HG02642 (cell line): ENCODE measurements around the gene SLC44A3.
"Not testable (repeated sequence)": the region's sequence is repeated elsewhere in the genome, so short reads cannot be mapped to it uniquely, and the experiment has no call there.

Experiments
- ATAC-seq: cut with Tn5 transposase; IDR thresholded peaks from one replicate; pipeline ENCODE4 v1.9.1; 2021; ENCODE audit warnings: mild to moderate bottlenecking; ENCODE audit not compliant: unreplicated experiment, poor library complexity

The SLC44A3 gene

DNA sequence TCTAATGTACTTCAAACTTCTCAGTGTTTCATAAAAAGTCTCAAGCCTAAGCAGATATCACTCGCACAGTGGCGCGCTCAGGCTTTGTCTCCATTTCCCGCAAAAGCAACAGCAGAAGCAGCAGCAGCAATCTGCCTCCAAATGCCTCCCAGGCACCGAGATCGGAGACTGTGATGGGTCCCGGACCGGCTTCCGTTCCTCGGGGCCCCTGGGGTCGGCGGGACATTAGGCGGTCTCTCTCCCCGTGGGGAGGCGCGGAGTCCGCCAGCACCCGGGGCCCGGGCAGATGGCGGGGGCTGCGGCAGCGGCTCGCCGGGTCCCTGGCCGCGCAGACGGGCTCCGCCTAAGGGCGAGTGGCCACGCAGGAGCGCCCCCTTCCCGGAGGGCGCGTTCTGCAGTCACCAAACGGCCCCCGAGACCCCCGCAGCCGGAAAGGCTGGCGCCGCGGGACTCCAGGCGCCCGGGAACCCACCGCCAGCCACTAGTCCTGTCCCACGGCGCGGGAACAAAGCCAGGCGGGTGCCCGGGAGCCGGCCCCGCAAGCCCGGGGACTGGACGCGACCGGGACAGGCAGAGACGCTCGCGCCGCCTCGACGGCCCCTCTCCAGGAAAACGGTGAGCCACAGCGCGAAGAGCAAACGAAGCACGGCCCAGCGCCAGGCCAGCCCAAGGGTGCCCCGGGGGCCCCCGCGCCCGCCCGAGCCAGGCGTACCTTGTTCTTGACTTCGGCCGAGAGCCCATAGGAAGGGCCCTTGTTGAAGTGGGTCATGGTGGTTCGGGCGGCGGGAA lies 106.2 kb downstream of the SLC44A3 start:
- peak; percentile 32 for ATAC-seq

DNA sequence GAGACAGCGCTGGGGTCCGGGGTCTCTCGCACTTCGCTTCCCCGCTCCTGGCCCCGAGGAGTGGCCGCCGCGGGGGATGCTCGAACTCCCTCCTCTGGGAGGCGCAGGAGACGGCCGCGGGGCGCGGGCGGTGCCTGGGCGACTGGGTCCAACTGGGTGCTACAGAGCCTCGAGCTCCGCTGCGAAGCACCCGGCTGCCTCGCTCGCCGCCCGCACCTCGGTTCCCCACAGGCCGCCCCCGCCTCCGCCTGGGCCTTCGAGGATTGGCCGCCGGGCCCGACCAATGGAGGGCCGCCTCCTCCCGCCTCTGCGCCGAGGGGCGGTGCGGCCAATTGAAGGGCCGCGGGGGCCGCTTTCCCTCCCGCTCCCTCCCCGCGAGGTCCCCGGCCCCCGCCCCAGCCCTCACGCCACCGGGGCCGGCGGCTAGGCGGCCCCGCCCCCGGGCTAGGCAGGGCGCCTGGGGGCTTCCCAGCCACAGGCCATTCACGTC lies 106.8 kb downstream of the SLC44A3 start, which contains the start of gene CNN3:
CNN3 (minus strand) TSS at position 196 of the 490 bp plus-strand sequence. CDS start 216 bp downstream, outside the sequence.
- ATAC-seq, result peak; percentile 87

DNA sequence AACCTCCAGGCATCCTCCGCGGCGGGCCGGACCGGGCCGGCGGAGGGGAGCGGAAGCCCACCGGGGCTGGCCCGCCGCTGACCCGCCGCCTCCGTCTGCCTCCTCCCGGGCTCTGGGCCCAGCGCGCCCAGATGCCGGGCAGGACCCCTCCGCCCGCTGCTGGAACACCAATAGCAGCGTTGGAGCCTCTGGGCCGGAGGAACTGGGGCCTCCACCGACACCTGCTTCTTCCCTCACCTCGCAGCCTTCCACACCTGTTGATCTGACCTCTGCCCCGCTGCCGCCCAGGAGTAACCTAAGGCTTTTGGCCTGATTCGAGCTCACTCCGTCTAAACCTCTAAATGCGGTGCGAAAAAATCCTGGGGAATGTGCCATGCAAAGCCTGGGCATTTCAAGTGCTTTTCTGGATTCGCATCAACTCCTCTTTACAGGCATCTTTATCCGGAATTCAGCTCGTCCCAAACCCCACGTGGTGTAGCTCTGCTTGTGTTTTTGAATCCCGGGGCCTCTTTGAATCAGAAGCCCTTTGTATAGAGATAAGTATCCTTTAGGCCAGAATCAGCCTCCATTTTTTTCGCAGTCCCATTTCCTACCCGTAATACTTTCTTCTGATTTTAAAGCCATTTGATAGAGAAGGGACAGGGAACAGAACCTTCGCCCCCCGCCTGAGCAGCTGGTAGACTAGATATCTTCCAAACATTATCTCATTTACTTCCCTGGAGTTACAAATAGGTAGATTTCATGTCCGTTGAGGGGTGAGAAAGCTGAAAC lies 107.4 kb downstream of the SLC44A3 start:
- ATAC-seq, result no peak

DNA sequence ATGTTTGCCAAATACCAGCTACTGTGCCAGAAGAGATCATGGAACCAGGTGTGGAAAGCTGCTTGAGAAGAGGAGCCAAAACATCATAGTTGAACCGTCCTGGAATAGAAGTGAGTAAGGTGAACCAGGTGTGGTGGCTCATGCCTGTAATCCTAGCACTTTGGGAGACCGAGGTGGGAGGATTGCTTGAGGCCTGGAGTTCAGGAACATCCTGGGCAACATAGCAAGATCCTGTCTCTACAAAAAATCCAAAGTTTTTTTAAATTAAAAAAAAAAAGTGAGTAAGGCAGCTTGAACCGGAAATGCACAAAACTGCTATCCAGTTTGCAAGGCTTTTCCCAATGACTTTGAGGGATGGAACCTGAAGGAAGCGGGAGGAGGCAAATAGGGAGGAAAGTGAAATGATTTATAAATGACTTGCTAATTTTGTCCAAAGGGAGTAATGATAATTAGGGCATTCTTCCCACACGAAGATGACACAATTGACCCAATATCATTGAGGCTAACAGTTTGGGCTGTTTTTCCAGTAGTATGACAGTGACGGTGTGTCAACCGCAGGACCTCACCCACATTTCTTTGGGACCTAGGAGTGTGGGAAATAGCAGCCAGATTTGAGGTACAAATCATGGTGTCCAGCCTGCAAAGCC lies 108.3 kb downstream of the SLC44A3 start:
- no peak for ATAC-seq

DNA sequence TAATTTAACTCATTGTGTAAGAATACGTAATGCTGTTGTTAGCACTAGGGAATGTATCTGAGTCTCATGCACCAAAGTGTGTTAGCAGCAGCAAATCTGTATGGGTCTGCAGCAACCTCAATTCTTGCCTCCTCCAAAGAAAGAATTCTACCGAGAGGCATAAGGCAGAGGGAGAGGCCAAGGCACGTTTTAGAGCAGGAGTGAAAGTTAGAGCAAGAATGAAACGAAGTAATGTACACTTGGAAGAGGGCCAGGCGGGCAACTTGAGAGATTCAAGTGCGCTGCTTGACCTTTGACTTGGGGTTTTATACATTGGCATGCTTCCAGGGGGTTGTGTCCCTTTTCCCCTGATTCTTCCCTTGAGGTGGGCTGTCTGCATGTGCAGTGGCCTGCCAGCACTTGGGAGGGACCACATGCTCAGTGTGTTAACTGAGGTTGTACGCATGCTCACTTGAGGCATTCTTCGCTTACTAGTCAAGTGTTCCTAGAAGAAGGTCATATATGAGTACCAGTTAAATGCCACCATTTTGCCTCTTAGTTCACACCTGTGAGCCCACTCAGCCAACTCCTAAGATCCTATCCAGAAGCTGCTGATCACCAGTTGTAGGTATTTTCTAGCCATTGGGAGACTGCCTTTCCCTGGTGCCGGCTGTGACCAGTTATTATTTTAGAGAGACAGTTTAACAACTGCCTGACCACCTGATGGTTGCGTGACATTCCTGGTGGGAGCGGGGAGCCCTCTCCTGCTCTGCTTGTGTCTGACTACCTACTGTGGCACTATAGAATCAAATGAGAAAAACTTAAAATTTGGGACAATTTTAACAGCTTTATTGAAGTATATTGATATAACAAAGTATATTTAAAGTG lies 109.4 kb downstream of the SLC44A3 start:
- ATAC-seq, result no peak

DNA sequence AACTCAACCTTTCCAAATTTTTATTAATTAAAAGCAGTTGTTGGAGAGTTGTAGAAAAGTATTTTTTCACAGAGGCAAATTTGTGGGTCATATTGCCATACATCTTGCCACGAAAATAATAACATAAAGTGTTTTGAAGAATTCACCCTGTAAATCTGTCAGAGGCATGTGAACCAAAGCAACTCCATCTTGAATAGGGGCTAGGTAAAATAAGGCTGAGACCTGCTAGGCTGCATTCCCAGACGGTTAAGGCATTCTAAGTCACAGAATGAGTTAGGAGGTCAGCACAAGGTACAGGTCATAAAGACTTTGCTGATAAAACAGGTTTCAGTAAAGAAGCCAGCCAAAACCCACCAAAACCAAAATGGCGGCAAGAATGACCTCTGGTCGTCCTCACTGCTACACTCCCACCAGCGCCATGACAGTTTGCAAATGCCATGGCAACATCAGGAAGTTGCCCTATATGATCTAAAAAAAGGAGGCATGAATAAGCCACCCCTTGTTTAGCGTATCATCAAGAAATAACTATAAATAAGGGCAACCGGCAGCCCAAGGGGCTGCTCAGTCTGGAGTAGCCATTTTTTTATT lies 111.2 kb downstream of the SLC44A3 start:
- no peak for ATAC-seq

DNA sequence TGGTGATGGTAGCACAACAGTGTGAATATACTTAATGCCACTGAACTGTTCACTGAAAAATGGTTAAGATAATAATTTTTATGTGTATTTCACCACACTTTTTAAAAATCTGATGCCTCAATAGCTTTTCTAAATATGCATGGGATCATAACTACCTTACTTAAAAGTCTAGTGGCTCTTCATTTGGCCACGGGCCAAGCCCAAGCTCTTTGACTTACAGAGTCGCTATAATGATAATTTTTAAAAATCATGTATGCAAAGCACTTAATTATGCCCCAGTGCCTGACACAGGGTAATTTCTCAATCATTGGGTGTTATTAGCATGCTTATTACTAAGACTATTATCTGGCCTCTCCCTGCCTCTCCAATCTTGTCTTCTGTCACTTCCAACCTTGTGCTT lies 114.4 kb downstream of the SLC44A3 start:
- no peak for ATAC-seq

DNA sequence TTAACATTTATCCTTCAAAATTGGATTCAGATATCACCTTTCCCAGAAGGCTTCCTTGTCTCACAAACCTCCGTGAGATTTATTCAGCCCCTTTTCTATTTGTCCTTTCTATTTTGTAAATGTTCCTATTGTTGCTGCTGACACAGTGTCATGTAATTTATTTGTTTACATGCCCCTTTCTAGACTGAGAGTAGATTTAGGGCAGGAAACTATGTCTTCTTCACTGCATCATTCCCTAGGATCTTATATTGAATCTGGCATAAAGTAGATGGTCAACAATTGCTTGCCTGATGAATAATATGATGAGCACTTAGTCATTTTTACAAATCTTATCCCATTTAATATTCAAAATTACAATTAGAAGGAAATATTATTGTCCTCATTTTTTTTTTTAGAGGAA lies 114.9 kb downstream of the SLC44A3 start:
- ATAC-seq, result no peak

DNA sequence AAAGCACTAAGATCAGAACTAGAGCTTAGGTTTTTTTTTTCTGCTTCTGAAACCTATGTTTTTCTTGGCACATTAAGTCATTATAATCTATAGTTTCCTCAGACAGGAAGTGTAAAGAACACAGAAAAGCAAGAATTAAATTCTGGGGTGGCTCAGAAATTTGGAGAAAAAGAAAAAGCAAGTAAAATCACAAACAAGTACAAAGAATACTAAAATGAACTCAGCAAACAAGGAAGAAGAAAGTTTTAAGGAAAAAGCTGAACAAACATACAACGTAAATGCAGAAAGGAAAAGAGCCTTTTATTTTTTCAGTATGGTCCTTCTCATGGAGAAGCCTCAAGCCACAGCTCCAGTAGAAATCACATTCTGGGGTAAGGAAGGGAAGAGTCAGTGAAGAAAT lies 115.3 kb downstream of the SLC44A3 start:
- no peak for ATAC-seq

DNA sequence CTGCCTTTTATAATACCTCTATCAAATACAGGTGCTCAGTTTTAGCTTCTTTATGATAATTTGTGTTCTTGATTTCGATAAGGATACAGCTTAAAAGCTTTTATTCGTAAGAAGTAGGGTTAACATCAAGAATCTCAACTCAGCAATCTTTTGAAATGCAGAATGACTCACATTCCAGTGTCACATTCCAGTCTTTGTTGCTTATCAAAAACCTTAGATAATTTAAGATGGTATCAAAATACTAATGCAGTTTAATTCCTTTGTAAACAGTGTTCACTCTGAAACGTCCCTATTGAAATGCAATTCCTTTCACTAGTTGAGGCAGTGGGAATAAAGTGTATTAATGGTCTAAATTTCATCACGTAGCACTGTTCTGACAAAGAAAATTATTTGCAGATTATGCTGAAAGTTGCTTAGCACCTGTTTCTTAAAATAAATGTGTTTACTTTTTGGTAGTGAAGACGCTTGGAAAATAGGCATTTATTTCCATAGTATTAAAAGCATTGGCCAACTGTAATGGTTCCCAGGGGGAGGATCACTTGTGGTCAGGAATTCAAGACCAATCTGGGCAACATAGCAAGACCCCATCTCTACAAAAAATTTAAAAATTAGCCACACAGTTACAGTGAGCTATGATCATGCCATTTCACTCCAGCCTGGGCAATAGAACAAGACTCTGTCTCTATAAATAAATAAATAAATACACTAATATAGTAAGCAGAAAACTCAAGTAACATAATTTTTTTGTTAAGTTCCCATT lies 116.9 kb downstream of the SLC44A3 start:
- no peak for ATAC-seq

DNA sequence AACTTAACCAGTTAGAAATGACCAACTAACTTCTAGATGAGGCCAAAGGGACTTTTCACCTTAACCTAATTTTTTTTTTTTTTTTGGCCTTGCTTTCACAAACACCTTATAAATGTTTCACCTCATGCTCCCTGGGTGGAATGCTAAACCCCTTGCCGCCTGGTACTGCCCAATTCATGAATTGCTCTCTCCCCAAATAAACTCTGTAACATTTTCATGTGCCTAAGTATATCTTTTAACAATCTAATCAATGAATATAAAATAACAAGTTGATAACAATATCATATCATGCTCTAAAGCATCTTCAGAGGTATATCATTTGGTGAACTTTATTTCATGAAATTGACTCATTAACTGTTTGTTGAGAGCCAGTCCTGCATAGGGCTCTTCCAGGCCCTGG lies 117.7 kb downstream of the SLC44A3 start:
- no peak for ATAC-seq

DNA sequence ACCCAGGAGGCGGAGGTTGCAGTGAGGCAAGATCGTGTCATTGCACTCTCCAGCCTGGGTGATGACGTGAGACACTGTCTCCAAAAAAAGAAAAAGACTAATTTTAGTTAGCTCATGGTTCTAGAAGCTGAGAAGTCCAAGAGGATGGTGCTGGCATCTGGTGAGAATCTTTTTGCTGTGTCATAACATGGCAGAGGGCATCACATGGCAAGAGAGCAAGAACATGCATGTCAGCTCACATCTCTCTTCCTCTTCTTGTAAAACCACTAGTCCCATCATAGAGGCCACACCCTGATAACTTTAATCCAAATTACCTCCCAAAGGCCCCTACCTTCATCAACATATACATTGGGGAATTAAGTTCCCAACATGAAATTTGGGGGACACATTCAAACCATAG lies 120.6 kb downstream of the SLC44A3 start:
- no peak for ATAC-seq

DNA sequence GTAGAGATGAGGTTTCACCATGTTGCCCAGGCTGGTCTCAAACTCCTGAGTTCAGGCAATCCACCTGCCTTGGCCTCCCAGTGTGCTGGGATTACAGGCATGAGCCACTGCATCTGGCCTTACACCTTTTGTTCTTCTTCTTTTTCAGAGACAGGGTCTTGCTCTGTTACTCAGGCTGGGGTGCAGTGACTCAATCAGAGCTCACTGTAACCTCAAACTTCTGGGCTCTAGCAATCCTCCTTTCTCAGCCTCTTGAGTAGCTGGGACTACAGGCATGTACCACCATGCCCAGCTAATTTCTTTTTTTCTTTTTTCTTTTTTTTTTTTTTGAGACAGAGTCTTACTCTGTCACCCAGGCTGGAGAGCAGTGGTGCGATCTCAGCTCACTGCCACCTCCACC lies 121.3 kb downstream of the SLC44A3 start:
- not testable (repeated sequence) for ATAC-seq

DNA sequence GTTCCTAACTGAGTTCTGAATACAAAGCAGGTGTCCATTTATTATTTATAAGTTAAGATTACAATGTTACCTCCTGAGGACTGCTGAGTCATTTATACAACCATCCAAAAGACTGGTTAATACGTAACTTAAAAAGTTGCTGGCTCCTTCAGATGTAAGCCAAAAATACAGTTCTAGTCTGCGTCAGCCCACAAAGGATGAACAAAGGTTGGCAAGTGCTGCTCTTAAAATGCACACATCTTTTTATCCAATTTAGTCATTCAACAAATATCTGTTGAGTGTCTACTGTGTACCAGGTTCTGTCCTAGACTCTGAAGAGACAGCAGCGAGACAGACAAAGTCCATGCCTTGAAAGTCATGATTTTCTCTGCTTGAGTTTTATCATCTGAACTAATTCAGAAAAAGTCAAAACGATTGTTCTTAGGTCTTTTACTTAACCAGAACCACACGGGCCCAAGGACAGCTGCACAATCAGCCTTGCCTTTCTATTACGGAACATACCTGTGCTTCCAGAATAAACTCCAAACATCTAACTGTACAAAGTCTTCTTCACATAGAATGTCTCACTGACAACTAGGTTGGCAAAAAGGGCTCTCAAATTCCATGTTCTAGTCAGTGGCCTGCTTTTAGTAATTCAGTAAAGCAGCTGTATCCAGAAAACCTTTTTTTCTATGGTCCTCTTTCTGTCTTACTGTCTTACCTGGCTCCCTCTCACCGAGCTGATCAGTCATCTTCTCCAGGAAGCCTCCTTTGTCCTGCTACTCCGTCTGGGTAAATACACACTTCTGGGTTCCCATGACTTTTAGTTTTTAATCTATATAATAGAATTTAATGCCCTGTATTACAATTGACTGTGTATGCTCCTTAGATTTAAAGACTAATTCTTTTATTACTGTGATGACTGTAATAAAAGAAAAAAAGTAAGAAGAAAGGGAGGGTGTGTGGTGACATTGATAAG lies 122.3 kb downstream of the SLC44A3 start:
- no peak for ATAC-seq
